ENCODE measurements around the gene ZNF235. TPM values are rescaled to one million over a fixed set of nuclear protein-coding genes. Genes with fewer than 3 reads are reported as not detected.
"Not testable (repeated sequence)": the region's sequence is repeated elsewhere in the genome, so short reads cannot be mapped to it uniquely, and the experiment has no call there.

ZNF235 gene
- total RNA-seq, 3 donors from 2014 or later (not counting 1 experiment from before 2014, with no cell fraction given), result 6.7 to 11.6 (median 8.1) TPM

- H3K4me1 Mint-ChIP-seq, result peaks cover 9 to 12% of the 10 kb centered on the region in 2 donors
- Histone ChIP-seq H3K9me3 (ENCODE audit: control insufficient read depth, insufficient read depth, low read length) (peaks cover 46% of the 10 kb centered on the region), H3K4me3 (ENCODE audit: low read length) (no peak overlapping the region), H3K4me1 (ENCODE audit: control insufficient read depth, insufficient read depth, low read length) (peaks cover 5% of the 10 kb centered on the region), H3K27ac (ENCODE audit: low read length) (no peak overlapping the region), H3K36me3 (ENCODE audit: control insufficient read depth, insufficient read depth, low read length) (no peaks in the 10 kb centered on the region), H3K27me3 (ENCODE audit: control insufficient read depth, insufficient read depth, low read length) (no peaks in the 10 kb centered on the region)
- ATAC-seq (no peak), DNase-seq (no peak)
- H3K4me3 Mint-ChIP-seq, result no peak overlapping the region
- intact Hi-C loops (cut with micrococcal nuclease), result no loop called here
- H3K36me3 Mint-ChIP-seq, result peaks cover 72% of the 10 kb centered on the region
- H3K27me3 Mint-ChIP-seq (ENCODE audit: low read depth in 2 of 2), result no peaks in the 10 kb centered on the region
- no peak overlapping the region for H3K27ac Mint-ChIP-seq
- TF ChIP-seq CTCF (IDR thresholded peaks at IDR 0.05), result no peak
- WGBS (ENCODE audit: insufficient coverage), result 60% methylated on average over 1 of the region's 1 CpG
- H3K9me3 Mint-ChIP-seq, result peaks cover 29 to 37% of the 10 kb centered on the region in 2 donors
Observed at GRCh38 chr19:44258136-44258535, 46.7 kb downstream of the ZNF235 start.

- no peak overlapping the region for H3K4me3 Mint-ChIP-seq
- no peaks in the 10 kb centered on the region for H3K27me3 Mint-ChIP-seq (ENCODE audit: low read depth in 2 of 2)
- no peak overlapping the region for H3K4me3 ChIP-seq (ENCODE audit: low read length)
- no peaks in the 10 kb centered on the region for H3K27me3 ChIP-seq (ENCODE audit: control insufficient read depth, insufficient read depth, low read length)
- no peak for DNase-seq
- H3K27ac ChIP-seq (ENCODE audit: low read length), result no peak overlapping the region
- H3K27ac Mint-ChIP-seq, result no peak overlapping the region
- H3K36me3 Mint-ChIP-seq, result peaks cover 85% of the 10 kb centered on the region
- peaks cover 9 to 12% of the 10 kb centered on the region in 2 donors for H3K4me1 Mint-ChIP-seq
- H3K4me1 ChIP-seq (ENCODE audit: control insufficient read depth, insufficient read depth, low read length), result peaks cover 5% of the 10 kb centered on the region
- no peaks in the 10 kb centered on the region for H3K36me3 ChIP-seq (ENCODE audit: control insufficient read depth, insufficient read depth, low read length)
- no peak for ATAC-seq
- no peak for TF ChIP-seq CTCF (IDR thresholded peaks at IDR 0.05)
- intact Hi-C loops (cut with micrococcal nuclease), result no loop called here
- H3K9me3 Mint-ChIP-seq, result peaks cover 30 to 47% of the 10 kb centered on the region in 2 donors
- peaks cover 34% of the 10 kb centered on the region for H3K9me3 ChIP-seq (ENCODE audit: control insufficient read depth, insufficient read depth, low read length)
Observed at GRCh38 chr19:44255705-44256411, 49.0 kb downstream of the ZNF235 start.

GRCh38 chr19:44254496-44254895, 50.3 kb downstream of the ZNF235 start:
- Histone ChIP-seq H3K36me3 (ENCODE audit: control insufficient read depth, insufficient read depth, low read length) (no peaks in the 10 kb centered on the region), H3K27me3 (ENCODE audit: control insufficient read depth, insufficient read depth, low read length) (no peaks in the 10 kb centered on the region), H3K9me3 (ENCODE audit: control insufficient read depth, insufficient read depth, low read length) (peaks cover 25% of the 10 kb centered on the region), H3K4me3 (ENCODE audit: low read length) (no peak overlapping the region), H3K27ac (ENCODE audit: low read length) (no peak overlapping the region), H3K4me1 (ENCODE audit: control insufficient read depth, insufficient read depth, low read length) (no peaks in the 10 kb centered on the region)
- H3K9me3 Mint-ChIP-seq, result peaks cover 31 to 54% of the 10 kb centered on the region in 2 donors
- no peak overlapping the region for H3K27ac Mint-ChIP-seq
- no peaks in the 10 kb centered on the region for H3K27me3 Mint-ChIP-seq (ENCODE audit: low read depth in 2 of 2)
- H3K4me1 Mint-ChIP-seq, result peaks cover 0 to under 1% of the 10 kb centered on the region in 2 donors
- H3K36me3 Mint-ChIP-seq, result peaks cover 88% of the 10 kb centered on the region
- DNase-seq, result no peak
- no peak for TF ChIP-seq CTCF (IDR thresholded peaks at IDR 0.05)
- WGBS (ENCODE audit: insufficient coverage), result 96% methylated on average over 2 of the region's 2 CpGs
- no peak overlapping the region for H3K4me3 Mint-ChIP-seq
- ATAC-seq, result no peak
- intact Hi-C loops (cut with micrococcal nuclease), result no loop called here

GRCh38 chr19:44253392-44253791, 51.4 kb downstream of the ZNF235 start:
- H3K27ac Mint-ChIP-seq; H3K27ac ChIP-seq (ENCODE audit: low read length); H3K27me3 ChIP-seq (ENCODE audit: control insufficient read depth, insufficient read depth, low read length); intact Hi-C loops (cut with micrococcal nuclease); H3K4me1 Mint-ChIP-seq; H3K36me3 ChIP-seq (ENCODE audit: control insufficient read depth, insufficient read depth, low read length); ATAC-seq; H3K4me1 ChIP-seq (ENCODE audit: control insufficient read depth, insufficient read depth, low read length); DNase-seq; H3K4me3 Mint-ChIP-seq; H3K4me3 ChIP-seq (ENCODE audit: low read length); H3K27me3 Mint-ChIP-seq (ENCODE audit: low read depth in 2 of 2): not testable (repeated sequence)
- peaks cover 30 to 54% of the 10 kb centered on the region in 2 donors for H3K9me3 Mint-ChIP-seq
- peaks cover 26% of the 10 kb centered on the region for H3K9me3 ChIP-seq (ENCODE audit: control insufficient read depth, insufficient read depth, low read length)
- WGBS (ENCODE audit: insufficient coverage), result 94% methylated on average over 2 of the region's 2 CpGs
- H3K36me3 Mint-ChIP-seq, result peaks cover 97% of the 10 kb centered on the region

- H3K4me1 Mint-ChIP-seq; H3K27ac Mint-ChIP-seq; H3K4me1 ChIP-seq (ENCODE audit: control insufficient read depth, insufficient read depth, low read length); H3K27me3 ChIP-seq (ENCODE audit: control insufficient read depth, insufficient read depth, low read length); H3K4me3 ChIP-seq (ENCODE audit: low read length); H3K36me3 ChIP-seq (ENCODE audit: control insufficient read depth, insufficient read depth, low read length); H3K4me3 Mint-ChIP-seq; intact Hi-C loops (cut with micrococcal nuclease); H3K27ac ChIP-seq (ENCODE audit: low read length); H3K27me3 Mint-ChIP-seq (ENCODE audit: low read depth in 2 of 2); ATAC-seq; DNase-seq: not testable (repeated sequence)
- peaks cover 26% of the 10 kb centered on the region for H3K9me3 ChIP-seq (ENCODE audit: control insufficient read depth, insufficient read depth, low read length)
- Mint-ChIP-seq H3K36me3 (peaks cover 95% of the 10 kb centered on the region), H3K9me3 (peaks cover 22 to 49% of the 10 kb centered on the region in 2 donors)
- 88% methylated on average over 2 of the region's 2 CpGs for WGBS (ENCODE audit: insufficient coverage)
Observed at GRCh38 chr19:44252332-44252731, 52.5 kb downstream of the ZNF235 start.

Data from natural killer cell (primary cell).